ENCODE measurements around the gene AGR2.

AGR2 gene

DNA sequence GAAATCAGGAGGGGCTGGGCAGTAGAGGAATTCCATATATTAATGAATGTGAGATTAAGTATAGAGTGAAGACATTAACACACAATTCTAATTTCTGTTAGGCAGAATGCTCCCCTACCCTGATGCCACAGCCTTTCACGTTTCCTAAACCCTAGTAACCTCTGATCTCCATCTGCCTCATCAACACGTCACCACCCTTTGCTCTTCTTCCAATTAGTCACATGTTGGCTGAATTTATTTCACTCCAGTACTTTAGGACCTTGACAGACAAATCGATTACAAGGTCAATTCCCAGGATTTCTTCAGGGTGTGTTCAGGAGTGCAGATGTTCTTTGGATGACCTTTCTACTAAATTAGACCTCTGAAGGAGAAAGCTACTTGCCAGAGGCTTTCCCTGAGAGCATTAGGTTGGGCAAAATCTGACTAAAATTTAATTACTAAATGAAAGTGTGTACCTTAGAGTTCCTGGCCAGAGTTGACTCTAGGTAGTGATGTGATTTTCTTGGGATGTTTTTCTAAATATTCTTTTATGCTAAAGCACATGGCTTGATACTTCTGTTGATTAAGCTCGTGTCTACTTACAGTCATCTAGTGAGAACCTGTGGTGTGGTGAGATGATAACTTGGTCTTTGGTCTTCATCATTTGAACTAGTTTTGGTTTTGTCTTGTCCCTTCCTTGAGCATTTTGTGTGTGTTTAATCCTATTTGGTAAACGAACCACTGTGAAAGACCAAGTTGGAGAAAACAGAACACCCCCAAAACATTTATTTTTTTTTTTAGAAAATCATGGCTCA is 12.7 kb downstream of the AGR2 start:
- Histone ChIP-seq H3K4me1 (ENCODE audit: control insufficient read depth in 1 of 2, insufficient read depth in 2 of 2, low read length in 2 of 2) (peaks cover 0 to 4% of the 10 kb centered on the region in 2 donors), H3K36me3 (ENCODE audit: control insufficient read depth in 1 of 2, insufficient read depth in 2 of 2, low read length in 2 of 2) (no peaks in the 10 kb centered on the region), H3K9me3 (ENCODE audit: control insufficient read depth in 1 of 2, low read length in 2 of 2) (no peaks in the 10 kb centered on the region), H3K27me3 (ENCODE audit: low read depth, low read length) (no peaks in the 10 kb centered on the region), H3K4me3 (ENCODE audit: low read depth in 1 of 2, low read length in 2 of 2) (no peak overlapping the region), H3K27ac (ENCODE audit: low read length) (no peak overlapping the region)

DNA sequence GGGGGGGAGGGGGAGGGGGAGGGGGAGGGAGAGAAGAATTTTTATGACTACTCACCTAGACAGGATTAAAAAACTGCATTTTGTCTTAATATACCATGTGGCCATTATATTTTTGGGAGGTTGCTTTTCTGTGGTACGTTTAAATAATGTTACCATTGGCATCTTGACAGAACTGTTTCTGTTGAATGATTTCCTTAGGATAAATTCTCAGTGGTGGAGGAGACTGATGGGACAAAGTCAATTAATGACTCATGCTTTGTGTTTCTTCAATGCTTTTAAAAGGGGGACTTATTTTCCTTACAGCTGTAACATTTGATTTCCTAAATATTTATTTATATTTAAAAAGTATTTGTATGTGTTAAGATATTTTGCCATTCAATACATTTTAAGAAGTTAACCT is 13.7 kb downstream of the AGR2 start:
- Histone ChIP-seq H3K4me3 (ENCODE audit: low read depth in 1 of 2, low read length in 2 of 2) (no peak overlapping the region), H3K27me3 (ENCODE audit: low read depth, low read length) (no peaks in the 10 kb centered on the region), H3K36me3 (ENCODE audit: control insufficient read depth in 1 of 2, insufficient read depth in 2 of 2, low read length in 2 of 2) (no peaks in the 10 kb centered on the region), H3K27ac (ENCODE audit: low read length) (no peak overlapping the region), H3K9me3 (ENCODE audit: control insufficient read depth in 1 of 2, low read length in 2 of 2) (no peaks in the 10 kb centered on the region), H3K4me1 (ENCODE audit: control insufficient read depth in 1 of 2, insufficient read depth in 2 of 2, low read length in 2 of 2) (peaks cover 0 to 4% of the 10 kb centered on the region in 2 donors)

GRCh38 chr7:16787127-16787526 is 17.7 kb downstream of the AGR2 start:
- H3K27me3 ChIP-seq (ENCODE audit: low read depth, low read length), result no peaks in the 10 kb centered on the region
- no peaks in the 10 kb centered on the region for H3K9me3 ChIP-seq (ENCODE audit: control insufficient read depth in 1 of 2, low read length in 2 of 2)
- H3K4me3 ChIP-seq (ENCODE audit: low read depth in 1 of 2, low read length in 2 of 2), result no peak overlapping the region
- no peak overlapping the region for H3K27ac ChIP-seq (ENCODE audit: low read length)
- H3K36me3 ChIP-seq (ENCODE audit: control insufficient read depth in 1 of 2, insufficient read depth in 2 of 2, low read length in 2 of 2), result no peaks in the 10 kb centered on the region
- H3K4me1 ChIP-seq (ENCODE audit: control insufficient read depth in 1 of 2, insufficient read depth in 2 of 2, low read length in 2 of 2), result no peaks in the 10 kb centered on the region

- no peak overlapping the region for H3K4me3 ChIP-seq (ENCODE audit: low read depth in 1 of 2, low read length in 2 of 2)
- no peaks in the 10 kb centered on the region for H3K4me1 ChIP-seq (ENCODE audit: control insufficient read depth in 1 of 2, insufficient read depth in 2 of 2, low read length in 2 of 2)
- no peaks in the 10 kb centered on the region for H3K9me3 ChIP-seq (ENCODE audit: control insufficient read depth in 1 of 2, low read length in 2 of 2)
- H3K27ac ChIP-seq (ENCODE audit: low read length), result no peak overlapping the region
- no peaks in the 10 kb centered on the region for H3K36me3 ChIP-seq (ENCODE audit: control insufficient read depth in 1 of 2, insufficient read depth in 2 of 2, low read length in 2 of 2)
- no peaks in the 10 kb centered on the region for H3K27me3 ChIP-seq (ENCODE audit: low read depth, low read length)
Measured at GRCh38 chr7:16786257-16786656, 18.5 kb downstream of the AGR2 start.

DNA sequence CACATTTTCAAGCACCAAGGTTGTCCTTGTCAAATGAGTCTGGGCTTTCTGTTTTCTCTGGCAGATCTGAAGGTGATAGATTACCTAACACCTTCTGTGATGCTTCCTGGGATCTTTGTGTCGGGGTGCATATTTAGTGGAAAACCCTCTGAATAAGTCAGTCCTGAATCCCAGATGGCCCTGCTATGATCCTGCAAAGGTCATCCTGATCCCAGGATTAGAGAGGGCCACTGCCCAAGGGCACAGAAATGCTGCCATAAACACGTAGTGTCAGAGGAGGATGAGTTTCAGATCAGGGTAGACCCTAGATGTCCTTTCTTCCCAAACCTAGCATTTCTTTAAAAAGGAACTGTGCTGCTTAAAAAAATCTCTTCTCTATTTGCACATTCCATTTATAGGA is 19.0 kb downstream of the AGR2 start:
- H3K4me1 ChIP-seq (ENCODE audit: control insufficient read depth in 1 of 2, insufficient read depth in 2 of 2, low read length in 2 of 2), result no peaks in the 10 kb centered on the region
- H3K27ac ChIP-seq (ENCODE audit: low read length), result no peak overlapping the region

GRCh38 chr7:16785321-16785720 is 19.5 kb downstream of the AGR2 start:
- H3K27me3 ChIP-seq (ENCODE audit: low read depth, low read length), result no peaks in the 10 kb centered on the region
- no peaks in the 10 kb centered on the region for H3K36me3 ChIP-seq (ENCODE audit: control insufficient read depth in 1 of 2, insufficient read depth in 2 of 2, low read length in 2 of 2)
- H3K27ac ChIP-seq (ENCODE audit: low read length), result no peak overlapping the region
- H3K4me1 ChIP-seq (ENCODE audit: control insufficient read depth in 1 of 2, insufficient read depth in 2 of 2, low read length in 2 of 2), result no peaks in the 10 kb centered on the region
- no peak overlapping the region for H3K4me3 ChIP-seq (ENCODE audit: low read depth in 1 of 2, low read length in 2 of 2)
- H3K9me3 ChIP-seq (ENCODE audit: control insufficient read depth in 1 of 2, low read length in 2 of 2), result no peaks in the 10 kb centered on the region

More for the DNA sequence above, 19.0 kb downstream of the AGR2 start:
- no peaks in the 10 kb centered on the region for H3K9me3 ChIP-seq (ENCODE audit: control insufficient read depth in 1 of 2, low read length in 2 of 2)
- H3K4me3 ChIP-seq (ENCODE audit: low read depth in 1 of 2, low read length in 2 of 2), result no peak overlapping the region
- H3K36me3 ChIP-seq (ENCODE audit: control insufficient read depth in 1 of 2, insufficient read depth in 2 of 2, low read length in 2 of 2), result no peaks in the 10 kb centered on the region
- no peaks in the 10 kb centered on the region for H3K27me3 ChIP-seq (ENCODE audit: low read depth, low read length)

- H3K36me3 ChIP-seq (ENCODE audit: control insufficient read depth in 1 of 2, insufficient read depth in 2 of 2, low read length in 2 of 2), result no peaks in the 10 kb centered on the region
Measured at GRCh38 chr7:16780596-16780995, 24.2 kb downstream of the AGR2 start.

DNA sequence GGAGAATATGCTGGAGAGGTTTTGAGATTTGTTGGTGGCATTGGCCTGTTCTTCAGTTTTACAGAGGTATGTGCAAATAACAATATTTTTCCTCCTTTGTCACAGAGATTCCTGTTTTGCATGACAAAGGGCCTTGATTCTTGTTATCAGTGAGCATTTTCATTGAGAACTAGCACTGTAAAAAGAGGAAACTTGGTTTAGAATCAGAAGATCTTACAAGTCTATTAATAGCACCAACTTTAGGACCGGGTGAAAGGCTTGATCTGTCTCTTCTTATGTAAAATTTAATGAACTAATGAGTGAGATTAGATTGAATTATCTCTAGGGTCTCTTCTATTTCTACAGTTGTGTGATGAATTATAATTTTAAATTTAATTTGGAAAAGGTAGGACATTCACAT is 25.7 kb downstream of the AGR2 start:
- no peaks in the 10 kb centered on the region for H3K9me3 ChIP-seq (ENCODE audit: control insufficient read depth in 1 of 2, low read length in 2 of 2)
- H3K27ac ChIP-seq (ENCODE audit: low read length), result no peak overlapping the region
- no peak overlapping the region for H3K4me3 ChIP-seq (ENCODE audit: low read depth in 1 of 2, low read length in 2 of 2)
- H3K27me3 ChIP-seq (ENCODE audit: low read depth, low read length), result no peaks in the 10 kb centered on the region
- H3K4me1 ChIP-seq (ENCODE audit: control insufficient read depth in 1 of 2, insufficient read depth in 2 of 2, low read length in 2 of 2), result no peaks in the 10 kb centered on the region
- H3K36me3 ChIP-seq (ENCODE audit: control insufficient read depth in 1 of 2, insufficient read depth in 2 of 2, low read length in 2 of 2), result no peaks in the 10 kb centered on the region

More at GRCh38 chr7:16780596-16780995, 24.2 kb downstream of the AGR2 start:
- H3K4me3 ChIP-seq (ENCODE audit: low read depth in 1 of 2, low read length in 2 of 2), result no peak overlapping the region
- no peaks in the 10 kb centered on the region for H3K27me3 ChIP-seq (ENCODE audit: low read depth, low read length)
- H3K9me3 ChIP-seq (ENCODE audit: control insufficient read depth in 1 of 2, low read length in 2 of 2), result no peaks in the 10 kb centered on the region
- no peaks in the 10 kb centered on the region for H3K4me1 ChIP-seq (ENCODE audit: control insufficient read depth in 1 of 2, insufficient read depth in 2 of 2, low read length in 2 of 2)
- no peak overlapping the region for H3K27ac ChIP-seq (ENCODE audit: low read length)

GRCh38 chr7:16778476-16778875 is 26.3 kb downstream of the AGR2 start:
- Histone ChIP-seq H3K27ac (ENCODE audit: low read length) (no peak overlapping the region), H3K36me3 (ENCODE audit: control insufficient read depth in 1 of 2, insufficient read depth in 2 of 2, low read length in 2 of 2) (no peaks in the 10 kb centered on the region), H3K4me3 (ENCODE audit: low read depth in 1 of 2, low read length in 2 of 2) (no peak overlapping the region), H3K4me1 (ENCODE audit: control insufficient read depth in 1 of 2, insufficient read depth in 2 of 2, low read length in 2 of 2) (no peaks in the 10 kb centered on the region), H3K9me3 (ENCODE audit: control insufficient read depth in 1 of 2, low read length in 2 of 2) (no peaks in the 10 kb centered on the region), H3K27me3 (ENCODE audit: low read depth, low read length) (no peaks in the 10 kb centered on the region)

- H3K36me3 ChIP-seq (ENCODE audit: control insufficient read depth in 1 of 2, insufficient read depth in 2 of 2, low read length in 2 of 2), result no peaks in the 10 kb centered on the region
- no peaks in the 10 kb centered on the region for H3K27me3 ChIP-seq (ENCODE audit: low read depth, low read length)
- no peak overlapping the region for H3K4me3 ChIP-seq (ENCODE audit: low read depth in 1 of 2, low read length in 2 of 2)
- H3K27ac ChIP-seq (ENCODE audit: low read length), result no peak overlapping the region
- H3K9me3 ChIP-seq (ENCODE audit: control insufficient read depth in 1 of 2, low read length in 2 of 2), result no peaks in the 10 kb centered on the region
- no peaks in the 10 kb centered on the region for H3K4me1 ChIP-seq (ENCODE audit: control insufficient read depth in 1 of 2, insufficient read depth in 2 of 2, low read length in 2 of 2)
Measured at GRCh38 chr7:16776053-16776452, 28.7 kb downstream of the AGR2 start.

DNA sequence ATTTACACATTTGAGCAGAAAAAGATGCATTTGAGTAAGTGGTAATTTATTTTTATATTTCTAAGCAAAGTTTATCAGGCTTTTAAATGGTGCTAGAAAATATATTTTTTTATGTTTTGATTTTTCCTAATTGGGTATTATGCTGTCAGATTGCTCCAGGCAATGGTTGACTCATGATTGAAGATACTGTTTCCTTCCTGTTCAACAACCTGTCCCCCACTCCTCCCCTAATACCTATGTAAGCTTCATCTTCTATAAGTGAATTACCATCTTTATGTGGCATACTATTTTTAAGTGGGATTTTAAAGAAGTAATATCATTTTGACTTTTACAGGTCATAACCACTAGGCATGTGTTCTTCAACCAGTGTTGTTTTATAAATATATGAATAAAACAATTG is 29.8 kb downstream of the AGR2 start:
- Histone ChIP-seq H3K9me3 (ENCODE audit: control insufficient read depth in 1 of 2, low read length in 2 of 2) (no peaks in the 10 kb centered on the region), H3K4me1 (ENCODE audit: control insufficient read depth in 1 of 2, insufficient read depth in 2 of 2, low read length in 2 of 2) (no peaks in the 10 kb centered on the region), H3K27me3 (ENCODE audit: low read depth, low read length) (no peaks in the 10 kb centered on the region), H3K4me3 (ENCODE audit: low read depth in 1 of 2, low read length in 2 of 2) (no peak overlapping the region), H3K27ac (ENCODE audit: low read length) (no peak overlapping the region), H3K36me3 (ENCODE audit: control insufficient read depth in 1 of 2, insufficient read depth in 2 of 2, low read length in 2 of 2) (no peaks in the 10 kb centered on the region)

- Histone ChIP-seq H3K27ac (ENCODE audit: low read length) (no peak overlapping the region), H3K4me1 (ENCODE audit: control insufficient read depth in 1 of 2, insufficient read depth in 2 of 2, low read length in 2 of 2) (no peaks in the 10 kb centered on the region), H3K4me3 (ENCODE audit: low read depth in 1 of 2, low read length in 2 of 2) (no peak overlapping the region), H3K9me3 (ENCODE audit: control insufficient read depth in 1 of 2, low read length in 2 of 2) (no peaks in the 10 kb centered on the region), H3K27me3 (ENCODE audit: low read depth, low read length) (no peaks in the 10 kb centered on the region), H3K36me3 (ENCODE audit: control insufficient read depth in 1 of 2, insufficient read depth in 2 of 2, low read length in 2 of 2) (no peaks in the 10 kb centered on the region)
Measured at GRCh38 chr7:16774294-16774693, 30.5 kb downstream of the AGR2 start.

All from muscle layer of duodenum (tissue), 2 donors.